ENCODE data around the gene MAP1LC3C. TPM values are rescaled to one million over a fixed set of nuclear protein-coding genes. Genes with fewer than 3 reads are reported as not detected.

Gene MAP1LC3C
- total and polyA plus RNA-seq, 8 donors, result 1.2 to 12.7 (median 4.2) TPM; not detected in 2

DNA sequence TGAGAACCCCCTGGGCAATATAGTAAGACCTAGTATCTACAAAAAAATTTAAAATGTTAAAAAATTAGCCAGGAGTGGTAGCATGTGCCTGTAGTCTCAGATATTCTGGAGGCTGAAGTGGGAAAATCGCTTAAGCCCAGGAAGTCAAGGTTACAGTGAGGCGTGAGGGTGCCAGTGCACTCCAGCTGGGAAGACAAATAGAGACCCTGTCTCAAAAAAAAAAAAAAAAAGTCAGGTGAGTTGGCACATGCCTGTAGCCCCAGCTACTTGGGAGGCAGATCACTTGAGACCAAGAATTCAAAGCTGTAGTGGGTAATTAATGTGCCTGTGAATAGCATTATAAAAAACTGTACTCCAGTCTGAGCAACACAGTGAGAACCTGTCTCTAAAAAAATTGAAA, 36.7 kb downstream of the MAP1LC3C start:
- no peaks in the 10 kb centered on the region for H3K9me3 ChIP-seq
- no peak for TF ChIP-seq EP300 (IDR thresholded peaks at IDR 0.05)
- TF ChIP-seq POLR2AphosphoS5 (IDR thresholded peaks at IDR 0.05), result no peak
- TF ChIP-seq POLR2A (IDR thresholded peaks at IDR 0.05), result no peak
- TF ChIP-seq, protein P1, sequence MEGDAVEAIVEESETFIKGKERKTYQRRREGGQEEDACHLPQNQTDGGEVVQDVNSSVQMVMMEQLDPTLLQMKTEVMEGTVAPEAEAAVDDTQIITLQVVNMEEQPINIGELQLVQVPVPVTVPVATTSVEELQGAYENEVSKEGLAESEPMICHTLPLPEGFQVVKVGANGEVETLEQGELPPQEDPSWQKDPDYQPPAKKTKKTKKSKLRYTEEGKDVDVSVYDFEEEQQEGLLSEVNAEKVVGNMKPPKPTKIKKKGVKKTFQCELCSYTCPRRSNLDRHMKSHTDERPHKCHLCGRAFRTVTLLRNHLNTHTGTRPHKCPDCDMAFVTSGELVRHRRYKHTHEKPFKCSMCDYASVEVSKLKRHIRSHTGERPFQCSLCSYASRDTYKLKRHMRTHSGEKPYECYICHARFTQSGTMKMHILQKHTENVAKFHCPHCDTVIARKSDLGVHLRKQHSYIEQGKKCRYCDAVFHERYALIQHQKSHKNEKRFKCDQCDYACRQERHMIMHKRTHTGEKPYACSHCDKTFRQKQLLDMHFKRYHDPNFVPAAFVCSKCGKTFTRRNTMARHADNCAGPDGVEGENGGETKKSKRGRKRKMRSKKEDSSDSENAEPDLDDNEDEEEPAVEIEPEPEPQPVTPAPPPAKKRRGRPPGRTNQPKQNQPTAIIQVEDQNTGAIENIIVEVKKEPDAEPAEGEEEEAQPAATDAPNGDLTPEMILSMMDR (IDR thresholded peaks at IDR 0.05), result no peak
- intact Hi-C loops (cut with DNase I; ENCODE audit: low total_unique reads), result no loop called here
- H3K36me3 ChIP-seq, result no peaks in the 10 kb centered on the region
- H3K27me3 ChIP-seq, result no peaks in the 10 kb centered on the region
- no peak for DNase-seq
- no peak overlapping the region for H3K27ac ChIP-seq
- 63 to 73% (median 70%) methylated on average over 2 of the region's 2 CpGs for WGBS, 5 donors
- H3K4me3 ChIP-seq, result no peak overlapping the region
- H3K4me1 ChIP-seq, result no peaks in the 10 kb centered on the region

DNA sequence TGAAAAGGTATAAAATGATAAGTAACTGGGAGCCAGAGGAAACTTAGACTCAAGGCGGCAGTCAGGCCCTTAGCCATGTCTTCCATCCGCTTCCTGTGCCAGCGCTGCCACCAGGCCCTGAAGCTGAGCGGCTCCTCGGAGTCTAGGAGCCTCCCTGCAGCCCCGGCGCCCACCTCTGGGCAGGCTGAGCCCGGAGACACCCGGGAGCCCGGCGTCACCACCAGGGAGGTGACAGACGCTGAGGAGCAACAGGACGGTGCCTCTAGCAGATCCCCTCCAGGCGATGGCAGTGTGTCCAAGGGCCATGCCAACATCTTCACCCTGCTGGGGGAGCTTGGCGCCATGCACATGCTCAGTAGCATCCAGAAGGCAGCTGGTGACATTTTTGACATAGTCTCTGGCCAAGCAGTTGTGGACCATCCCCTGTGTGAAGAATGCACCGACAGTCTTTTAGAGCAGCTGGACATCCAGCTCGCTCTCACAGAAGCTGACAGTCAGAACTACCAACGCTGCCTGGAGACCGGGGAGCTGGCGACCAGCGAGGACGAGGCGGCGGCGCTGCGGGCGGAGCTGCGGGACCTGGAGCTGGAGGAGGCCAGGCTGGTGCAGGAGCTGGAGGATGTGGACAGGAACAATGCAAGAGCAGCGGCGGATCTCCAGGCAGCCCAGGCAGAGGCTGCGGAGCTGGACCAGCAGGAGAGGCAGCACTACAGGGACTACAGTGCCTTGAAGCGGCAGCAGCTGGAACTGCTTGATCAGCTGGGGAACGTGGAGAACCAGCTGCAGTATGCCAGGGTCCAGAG, 41.0 kb downstream of the MAP1LC3C start, which contains the start of gene BECN2:
Gene BECN2, plus strand, starts transcription at position 76 of the 803 bp plus-strand sequence. Its CDS starts 0 bp downstream, at position 76.
- no peak for DNase-seq
- H3K4me1 ChIP-seq, result no peaks in the 10 kb centered on the region
- no peaks in the 10 kb centered on the region for H3K36me3 ChIP-seq
- no peaks in the 10 kb centered on the region for H3K27me3 ChIP-seq
- no peak for TF ChIP-seq POLR2AphosphoS5 (IDR thresholded peaks at IDR 0.05)
- intact Hi-C loops (cut with DNase I; ENCODE audit: low total_unique reads), result no loop called here
- WGBS, 5 donors, result 87 to 93% (median 91%) methylated on average over 30 to 33 of the region's 33 CpGs
- no peaks in the 10 kb centered on the region for H3K9me3 ChIP-seq
- no peak within 1 kb of the TSS for H3K4me3 ChIP-seq
- H3K27ac ChIP-seq, result no peak within 1 kb of the TSS

DNA sequence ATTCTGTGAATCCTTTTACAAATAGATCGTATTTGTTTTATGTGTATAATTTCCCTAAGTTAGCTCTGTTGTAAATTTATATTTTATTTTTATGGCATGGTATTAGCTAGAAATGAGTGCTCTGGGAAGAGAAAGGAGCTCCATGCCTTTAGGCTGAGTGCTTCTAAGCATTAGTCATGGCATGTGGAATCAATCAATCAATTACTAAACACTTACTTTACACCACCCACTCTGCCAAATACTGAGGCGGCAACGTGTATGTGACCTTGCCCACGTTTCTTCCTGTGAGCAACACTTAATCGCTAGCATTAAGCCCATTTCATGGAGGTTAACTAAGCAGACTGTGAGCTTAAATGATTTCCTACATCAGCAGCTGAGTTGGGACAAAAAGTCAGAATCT, 48.5 kb downstream of the MAP1LC3C start:
- H3K4me3 ChIP-seq, result no peak overlapping the region
- H3K27me3 ChIP-seq, result no peaks in the 10 kb centered on the region
- H3K9me3 ChIP-seq, result no peaks in the 10 kb centered on the region
- H3K27ac ChIP-seq, result no peak overlapping the region
- no peak for DNase-seq
- H3K36me3 ChIP-seq, result no peaks in the 10 kb centered on the region
- TF ChIP-seq, protein P1 (IDR thresholded peaks at IDR 0.05), result no peak
- TF ChIP-seq EP300 (IDR thresholded peaks at IDR 0.05), result no peak
- no peak for TF ChIP-seq POLR2A (IDR thresholded peaks at IDR 0.05)
- no peak for TF ChIP-seq POLR2AphosphoS5 (IDR thresholded peaks at IDR 0.05)
- intact Hi-C loops (cut with DNase I; ENCODE audit: low total_unique reads), result no loop called here
- no peaks in the 10 kb centered on the region for H3K4me1 ChIP-seq
- 45 to 68% (median 60%) methylated on average over 5 of the region's 5 CpGs for WGBS, 5 donors

DNA sequence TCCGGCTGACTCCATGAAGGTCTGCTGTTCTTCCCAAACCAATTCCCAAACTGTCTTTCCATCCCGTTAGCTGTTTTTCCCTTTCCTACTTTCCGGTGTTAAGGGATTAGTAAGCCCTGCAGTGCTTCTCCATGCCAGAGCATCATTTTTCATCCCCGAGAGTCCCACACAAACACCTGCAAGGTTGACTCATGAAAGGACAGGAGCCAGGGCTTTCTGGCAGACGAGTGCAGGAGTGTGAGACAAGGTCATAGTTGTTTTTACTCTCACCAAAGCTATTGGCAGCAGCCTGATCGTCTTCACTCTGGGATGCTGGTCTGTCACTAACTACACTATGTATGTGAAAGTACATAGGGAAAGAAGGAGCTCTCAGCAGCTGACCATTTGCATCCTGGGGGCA, 51.5 kb downstream of the MAP1LC3C start:
- DNase-seq, result no peak
- TF ChIP-seq EP300 (IDR thresholded peaks at IDR 0.05), result no peak
- TF ChIP-seq, protein P1 (IDR thresholded peaks at IDR 0.05), result no peak
- TF ChIP-seq POLR2A (IDR thresholded peaks at IDR 0.05), result no peak
- no peak for TF ChIP-seq POLR2AphosphoS5 (IDR thresholded peaks at IDR 0.05)
- no peaks in the 10 kb centered on the region for H3K9me3 ChIP-seq
- H3K4me3 ChIP-seq, result no peak overlapping the region
- no peaks in the 10 kb centered on the region for H3K36me3 ChIP-seq
- 50 to 70% (median 61%) methylated on average over 6 of the region's 6 CpGs for WGBS, 5 donors
- no peaks in the 10 kb centered on the region for H3K4me1 ChIP-seq
- no peaks in the 10 kb centered on the region for H3K27me3 ChIP-seq
- intact Hi-C loops (cut with DNase I; ENCODE audit: low total_unique reads), result no loop called here
- H3K27ac ChIP-seq, result no peak overlapping the region

Other genes with a start within 250 kb of the MAP1LC3C start
- 10 to 100 TPM in 1 of 5 donors, 1 to 10 TPM in 2, under 1 TPM in 1, not detected in 1; 0.89 to 19.3 (median 3.5) TPM for gene EXO1, start 150.9 kb downstream of the MAP1LC3C start, total RNA-seq
- gene EXO1, start 150.9 kb downstream of the MAP1LC3C start, polyA plus RNA-seq, result 1 to 10 TPM in 1 of 3 donors, under 1 TPM in 1, not detected in 1; 0.93 to 1.0 TPM
- not detected for gene BECN2, start 41.3 kb downstream of the MAP1LC3C start, total RNA-seq
- not detected for gene BECN2, start 41.3 kb downstream of the MAP1LC3C start, polyA plus RNA-seq

Measured in stomach (tissue), 9 donors.